Brain microvascular endothelial cell (primary cell): ENCODE measurements around the gene PTBP1.

Source experiments
- DNase-seq: peaks from one replicate; pipeline ENCODE4 v3.0.0-alpha.2; 2020
- H3K27ac ChIP-seq: fragments of 250-450 bp; sonication (Bioruptor Pico); 2 replicates; pipeline ENCODE4 v1.5.1; 2020; ENCODE audit warnings: mild to moderate bottlenecking, moderate library complexity
- H3K27me3 ChIP-seq: fragments of 250-450 bp; sonication (Bioruptor Pico); replicated peaks from 2 replicates; pipeline ENCODE4 v1.5.1; 2020; ENCODE audit warnings: mild to moderate bottlenecking
- H3K36me3 ChIP-seq: fragments of 250-450 bp; sonication (Bioruptor Pico); replicated peaks from 2 replicates; pipeline ENCODE4 v1.5.1; 2020; ENCODE audit warnings: mild to moderate bottlenecking
- H3K4me3 ChIP-seq: 2 replicates; pipeline ENCODE4 v1.5.1; 2011; ENCODE audit warnings: low read depth, mild to moderate bottlenecking, control low read depth, low read length, moderate library complexity
- in situ Hi-C: cut with HindIII; loops from 2 replicates; pipeline ENCODE4 v1.10.0; 2017; ENCODE audit warnings: low sequenced_read_pairs, low pct_ligation_motif_present
- TF ChIP-seq, protein P1 (sequence below): IDR thresholded peaks from 2 replicates; pipeline ENCODE4 v1.5.1; 2011; ENCODE audit warnings: low read depth, mild to moderate bottlenecking, moderate library complexity, low read length, control low read depth, inconsistent platforms; ENCODE audit errors: missing control alignments

PTBP1 gene

DNA sequence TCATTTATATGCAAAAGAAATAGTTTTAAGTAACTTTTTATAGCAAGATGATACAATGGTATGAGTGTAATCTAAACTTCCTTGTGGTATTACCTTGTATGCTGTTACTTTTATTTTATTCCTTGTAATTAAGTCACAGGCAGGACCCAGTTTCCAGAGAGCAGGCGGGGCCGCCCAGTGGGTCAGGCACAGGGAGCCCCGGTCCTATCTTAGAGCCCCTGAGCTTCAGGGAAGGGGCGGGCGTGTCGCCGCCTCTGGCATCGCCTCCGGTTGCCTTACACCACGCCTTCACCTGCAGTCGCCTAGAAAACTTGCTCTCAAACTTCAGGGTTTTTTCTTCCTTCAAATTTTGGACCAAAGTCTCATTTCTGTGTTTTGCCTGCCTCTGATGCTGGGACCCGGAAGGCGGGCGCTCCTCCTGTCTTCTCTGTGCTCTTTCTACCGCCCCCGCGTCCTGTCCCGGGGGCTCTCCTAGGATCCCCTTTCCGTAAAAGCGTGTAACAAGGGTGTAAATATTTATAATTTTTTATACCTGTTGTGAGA is 14.3 kb downstream of the PTBP1 start:
- no peak overlapping the region for H3K27ac ChIP-seq
- H3K4me3 ChIP-seq: no peak overlapping the region
- H3K27me3 ChIP-seq: no peaks in the 10 kb centered on the region
- DNase-seq: no peak
- TF ChIP-seq, protein P1, sequence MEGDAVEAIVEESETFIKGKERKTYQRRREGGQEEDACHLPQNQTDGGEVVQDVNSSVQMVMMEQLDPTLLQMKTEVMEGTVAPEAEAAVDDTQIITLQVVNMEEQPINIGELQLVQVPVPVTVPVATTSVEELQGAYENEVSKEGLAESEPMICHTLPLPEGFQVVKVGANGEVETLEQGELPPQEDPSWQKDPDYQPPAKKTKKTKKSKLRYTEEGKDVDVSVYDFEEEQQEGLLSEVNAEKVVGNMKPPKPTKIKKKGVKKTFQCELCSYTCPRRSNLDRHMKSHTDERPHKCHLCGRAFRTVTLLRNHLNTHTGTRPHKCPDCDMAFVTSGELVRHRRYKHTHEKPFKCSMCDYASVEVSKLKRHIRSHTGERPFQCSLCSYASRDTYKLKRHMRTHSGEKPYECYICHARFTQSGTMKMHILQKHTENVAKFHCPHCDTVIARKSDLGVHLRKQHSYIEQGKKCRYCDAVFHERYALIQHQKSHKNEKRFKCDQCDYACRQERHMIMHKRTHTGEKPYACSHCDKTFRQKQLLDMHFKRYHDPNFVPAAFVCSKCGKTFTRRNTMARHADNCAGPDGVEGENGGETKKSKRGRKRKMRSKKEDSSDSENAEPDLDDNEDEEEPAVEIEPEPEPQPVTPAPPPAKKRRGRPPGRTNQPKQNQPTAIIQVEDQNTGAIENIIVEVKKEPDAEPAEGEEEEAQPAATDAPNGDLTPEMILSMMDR: no peak
- peaks cover 75% of the 10 kb centered on the region for H3K36me3 ChIP-seq
- in situ Hi-C loops: no loop called here

DNA sequence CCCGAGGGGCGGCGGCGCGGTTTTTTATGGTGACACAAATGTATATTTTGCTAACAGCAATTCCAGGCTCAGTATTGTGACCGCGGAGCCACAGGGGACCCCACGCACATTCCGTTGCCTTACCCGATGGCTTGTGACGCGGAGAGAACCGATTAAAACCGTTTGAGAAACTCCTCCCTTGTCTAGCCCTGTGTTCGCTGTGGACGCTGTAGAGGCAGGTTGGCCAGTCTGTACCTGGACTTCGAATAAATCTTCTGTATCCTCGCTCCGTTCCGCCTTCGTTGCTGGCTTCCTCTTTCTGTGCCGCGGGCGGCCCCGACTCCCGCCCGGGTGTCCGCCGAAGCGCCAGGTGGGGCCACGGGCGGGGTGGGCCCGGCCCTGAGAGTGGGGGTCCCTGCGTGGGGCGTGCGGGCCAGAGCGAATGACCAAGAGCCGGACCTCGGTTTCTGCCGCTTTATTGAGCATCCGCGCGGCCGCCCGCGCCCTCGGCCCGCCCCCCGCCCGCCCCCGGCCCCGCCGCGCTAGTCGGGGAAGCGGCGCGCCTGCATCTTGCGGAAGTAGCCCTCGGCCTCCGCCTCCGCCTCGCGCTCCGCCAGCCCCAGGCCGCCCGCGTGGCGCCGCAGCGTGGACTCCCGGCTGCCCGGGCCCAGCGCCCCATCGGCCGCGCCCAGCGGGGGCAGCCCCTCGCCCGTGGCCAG is 14.9 kb downstream of the PTBP1 start:
- in situ Hi-C loops: no loop called here

DNA sequence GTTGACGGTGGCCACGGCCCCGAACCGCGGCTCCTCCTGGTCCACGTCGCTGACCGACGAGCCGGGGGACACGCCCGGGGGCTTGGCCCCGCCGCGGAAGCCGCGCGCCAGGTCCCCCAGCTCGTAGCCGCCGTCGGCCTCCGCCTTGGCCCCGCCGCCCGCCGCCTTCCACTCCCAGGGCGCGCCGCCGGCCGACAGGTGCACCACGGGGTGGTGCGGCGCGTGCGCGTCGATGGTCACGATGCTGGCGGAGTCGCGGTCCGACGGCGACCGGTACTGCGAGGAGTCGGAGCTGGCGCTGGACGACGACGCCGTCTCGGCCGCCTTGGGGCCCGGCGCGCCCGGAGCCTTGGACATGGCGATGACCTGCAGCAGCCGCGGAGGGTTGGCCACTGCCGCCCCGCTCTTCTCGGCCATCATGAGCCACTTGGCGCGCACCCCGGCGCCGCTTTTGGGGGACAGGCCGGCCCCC is 15.5 kb downstream of the PTBP1 start:
- TF ChIP-seq, protein P1: no peak
- Histone ChIP-seq H3K36me3 (peaks cover 63% of the 10 kb centered on the region), H3K27ac (no peak overlapping the region), H3K27me3 (no peaks in the 10 kb centered on the region), H3K4me3 (no peak overlapping the region)
- in situ Hi-C loops: no loop called here
- DNase-seq: no peak

More for the DNA sequence above, 14.9 kb downstream of the PTBP1 start:
- TF ChIP-seq, protein P1: no peak
- DNase-seq: no peak
- Histone ChIP-seq H3K27me3 (no peaks in the 10 kb centered on the region), H3K4me3 (no peak overlapping the region), H3K36me3 (peaks cover 69% of the 10 kb centered on the region), H3K27ac (no peak overlapping the region)

DNA sequence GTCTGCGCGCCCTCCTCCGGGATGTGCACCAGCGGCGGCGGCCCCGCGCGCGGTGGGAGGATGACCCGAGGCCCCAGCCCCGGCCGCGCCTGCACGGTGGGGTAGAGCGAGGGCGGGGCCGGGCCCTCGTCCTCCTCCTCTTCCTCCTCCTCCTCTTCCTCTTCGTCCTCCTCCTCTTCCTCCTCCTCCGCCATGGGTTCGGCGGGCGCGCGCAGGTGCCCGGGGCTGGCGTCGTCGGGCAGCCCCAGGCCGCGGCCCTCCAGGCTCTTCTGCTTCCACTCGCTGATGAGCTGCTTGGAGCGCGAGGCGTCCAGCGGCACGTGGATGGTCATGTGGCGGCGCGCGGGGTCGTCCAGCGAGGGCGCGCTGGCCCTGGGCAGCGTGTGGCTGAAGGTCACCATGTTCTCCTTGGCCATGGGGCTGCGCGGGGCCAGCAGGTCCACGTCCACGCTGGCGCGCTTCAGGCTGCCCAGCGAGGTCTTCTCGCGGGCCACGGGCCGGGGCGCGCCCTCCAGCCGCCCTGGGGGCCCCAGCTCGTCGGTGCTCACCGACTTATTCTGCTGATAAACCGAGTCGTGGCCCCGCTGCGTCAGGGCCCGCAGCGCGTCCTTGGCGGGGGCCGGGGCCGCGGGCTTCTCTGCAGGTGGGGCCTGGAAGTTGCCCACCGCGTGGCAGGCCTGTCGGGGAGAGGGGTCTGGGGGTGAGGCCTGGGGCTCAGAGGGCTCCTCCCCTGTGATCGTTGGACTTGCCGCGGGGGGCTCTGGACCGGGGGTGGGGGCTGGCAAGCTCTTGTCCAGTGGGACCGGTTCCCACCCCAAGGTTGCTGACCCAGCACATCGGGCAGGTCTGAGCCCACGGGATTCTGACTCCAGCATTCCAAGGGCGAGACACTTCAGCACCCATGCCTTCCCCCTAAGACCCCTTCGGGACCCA is 16.2 kb downstream of the PTBP1 start:
- in situ Hi-C loops: no loop called here
- H3K27ac ChIP-seq: no peak overlapping the region
- DNase-seq: no peak
- H3K27me3 ChIP-seq: no peaks in the 10 kb centered on the region
- peaks cover 58% of the 10 kb centered on the region for H3K36me3 ChIP-seq
- TF ChIP-seq, protein P1: no peak
- H3K4me3 ChIP-seq: no peak overlapping the region

DNA sequence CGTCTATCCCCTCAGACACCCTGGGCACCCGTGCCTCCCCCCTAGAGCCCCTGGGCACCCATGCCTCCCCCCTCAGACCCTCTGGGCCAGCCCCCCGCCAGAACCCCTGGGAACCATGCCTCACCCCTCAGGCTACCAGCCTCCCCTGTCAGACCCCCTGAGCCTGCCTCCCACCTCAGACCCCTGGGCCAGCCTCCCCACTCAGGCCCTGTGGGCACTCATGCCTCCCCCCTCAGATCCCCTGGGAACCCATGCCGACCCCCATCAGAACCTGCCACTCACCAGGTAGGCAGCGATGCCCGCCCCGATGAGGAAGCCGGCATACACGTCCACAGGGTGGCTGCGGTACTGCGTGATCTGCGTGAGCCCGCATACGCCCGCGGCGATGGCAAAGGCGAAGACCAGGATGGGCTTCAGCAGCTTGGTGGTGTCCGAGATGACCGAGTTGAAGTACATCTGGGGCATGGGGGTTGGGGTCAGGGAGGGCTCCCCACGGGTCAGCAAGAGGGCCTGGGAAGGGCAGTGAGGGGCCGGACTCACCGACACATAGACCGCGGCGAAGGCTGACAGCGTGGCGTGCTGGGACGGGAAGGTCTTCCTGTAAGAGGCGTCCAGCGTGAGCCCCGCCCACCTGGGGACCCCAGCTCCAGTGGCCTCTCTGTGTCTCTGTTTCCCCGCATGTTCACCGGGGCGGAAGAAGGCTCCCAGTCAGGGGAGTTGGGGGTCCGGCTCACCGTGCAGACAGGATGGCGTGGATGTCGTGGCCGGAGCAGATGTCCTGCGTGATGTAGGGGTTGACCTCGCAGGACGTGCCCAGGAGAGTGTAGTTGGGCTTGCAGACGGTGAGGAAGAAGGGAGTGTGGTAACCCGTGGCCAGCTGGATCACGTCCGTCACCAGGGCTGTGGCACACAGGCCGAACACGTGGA is 17.2 kb downstream of the PTBP1 start:
- TF ChIP-seq, protein P1: no peak
- Histone ChIP-seq H3K27me3 (no peaks in the 10 kb centered on the region), H3K4me3 (no peak overlapping the region), H3K36me3 (peaks cover 49% of the 10 kb centered on the region), H3K27ac (no peak overlapping the region)
- in situ Hi-C loops: no loop called here
- DNase-seq: no peak
